Dendritic cell treated with granulocyte-macrophage colony-stimulating factor and Interleukin-4, amounts not matched to agents 40 ng/mL and 50 ng/mL, for 4 days (primary cell): ENCODE measurements around the gene SLC35A3.
"Not testable (repeated sequence)": the region's sequence is repeated elsewhere in the genome, so short reads cannot be mapped to it uniquely, and the experiment has no call there.

Source experiments
- H3K27ac Mint-ChIP-seq: one replicate; pipeline ENCODE4 v1.8.0; 2022; ENCODE audit warnings: mild to moderate bottlenecking, mixed read lengths
- H3K27me3 Mint-ChIP-seq: one replicate; pipeline ENCODE4 v1.8.0; 2022; ENCODE audit warnings: mild to moderate bottlenecking, mixed read lengths
- H3K36me3 Mint-ChIP-seq: one replicate; pipeline ENCODE4 v1.8.0; 2022; ENCODE audit warnings: low read depth, mixed read lengths
- H3K4me1 Mint-ChIP-seq: one replicate; pipeline ENCODE4 v1.8.0; 2022; ENCODE audit warnings: low read depth, mixed read lengths
- H3K4me3 Mint-ChIP-seq: one replicate; pipeline ENCODE4 v1.8.0; 2022; ENCODE audit warnings: mild to moderate bottlenecking, moderate library complexity, mixed read lengths
- H3K9me3 Mint-ChIP-seq: one replicate; pipeline ENCODE4 v1.8.0; 2022; ENCODE audit warnings: mixed read lengths
- intact Hi-C: fragments of 100-400 bp; cut with micrococcal nuclease; formaldehyde crosslinking; loops from one replicate; pipeline ENCODE4 v1.15.0; 2022

SLC35A3 gene

GRCh38 chr1:99960260-99960659 lies 9.5 kb upstream of the SLC35A3 start:
- H3K27ac Mint-ChIP-seq, intact Hi-C loops, H3K36me3 Mint-ChIP-seq, H3K4me3 Mint-ChIP-seq, H3K9me3 Mint-ChIP-seq, H3K4me1 Mint-ChIP-seq, H3K27me3 Mint-ChIP-seq: not testable (repeated sequence)

GRCh38 chr1:99963041-99963795 lies 6.6 kb upstream of the SLC35A3 start:
- no peak overlapping the region for H3K4me3 Mint-ChIP-seq

DNA sequence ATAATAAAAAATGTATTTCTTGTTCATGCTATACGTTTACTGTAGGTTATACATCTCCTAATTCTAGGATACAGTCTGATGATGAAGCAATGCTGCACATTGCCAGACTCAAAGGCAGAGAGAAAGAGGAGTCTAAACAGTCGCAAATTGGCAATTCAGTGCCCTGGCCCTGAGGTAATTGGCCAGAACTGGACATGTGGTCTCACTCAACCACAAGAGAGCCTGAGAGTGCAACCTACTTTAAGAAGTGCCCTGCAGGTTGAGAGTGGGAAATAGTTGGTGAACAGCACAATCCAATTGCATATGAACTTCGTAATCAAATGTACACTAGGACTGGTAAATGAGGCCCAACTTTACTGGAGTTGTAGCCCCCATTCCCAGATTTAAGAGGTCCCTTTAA lies 5.0 kb upstream of the SLC35A3 start:
- no peak overlapping the region for H3K27ac Mint-ChIP-seq

More at GRCh38 chr1:99963041-99963795, 6.6 kb upstream of the SLC35A3 start:
- intact Hi-C loops = no loop called here
- no peaks in the 10 kb centered on the region for H3K36me3 Mint-ChIP-seq
- no peaks in the 10 kb centered on the region for H3K27me3 Mint-ChIP-seq
- no peak overlapping the region for H3K27ac Mint-ChIP-seq
- H3K4me1 Mint-ChIP-seq = no peaks in the 10 kb centered on the region
- no peaks in the 10 kb centered on the region for H3K9me3 Mint-ChIP-seq

DNA sequence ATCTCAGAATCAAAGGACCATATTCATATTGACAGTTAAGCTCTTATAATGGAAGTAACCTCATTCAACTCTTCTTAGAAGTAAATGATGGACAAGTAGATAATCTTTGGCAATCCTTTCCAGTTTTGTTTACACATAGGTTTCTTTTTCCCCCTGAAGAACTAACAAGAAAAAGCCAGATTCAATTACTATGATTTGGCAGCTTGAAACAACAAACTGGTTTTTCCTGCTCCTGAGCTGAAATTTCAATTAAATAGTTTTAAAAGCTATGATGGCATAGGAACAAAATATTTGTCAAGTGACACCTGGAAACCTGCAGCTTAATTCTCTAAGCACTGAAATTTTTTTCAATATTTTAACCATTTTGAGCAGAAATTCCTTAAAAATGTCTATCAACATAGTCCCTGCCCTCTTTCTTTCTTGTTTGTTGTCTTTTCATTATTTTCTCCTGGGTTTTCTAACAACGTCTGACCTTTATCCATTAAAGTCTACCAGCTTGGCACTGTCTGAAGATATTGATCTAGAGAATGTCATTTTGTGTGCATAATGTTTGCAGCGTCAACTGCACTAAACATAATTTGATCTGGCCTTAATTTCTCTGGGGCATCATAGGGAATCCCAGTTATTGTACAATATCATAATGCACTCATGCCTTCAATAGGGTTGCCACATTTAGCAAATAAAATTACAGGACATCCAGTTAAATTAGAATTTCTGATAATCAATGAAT lies 4.0 kb upstream of the SLC35A3 start:
- H3K36me3 Mint-ChIP-seq = peaks cover 7% of the 10 kb centered on the region
- H3K27me3 Mint-ChIP-seq = no peaks in the 10 kb centered on the region
- H3K27ac Mint-ChIP-seq = no peak overlapping the region
- intact Hi-C loops = no loop called here
- H3K9me3 Mint-ChIP-seq = no peaks in the 10 kb centered on the region
- H3K4me3 Mint-ChIP-seq = no peak overlapping the region
- H3K4me1 Mint-ChIP-seq = peaks cover 14% of the 10 kb centered on the region

More for the DNA sequence above, 5.0 kb upstream of the SLC35A3 start:
- Mint-ChIP-seq H3K4me3 (no peak overlapping the region), H3K4me1 (peaks cover 7% of the 10 kb centered on the region), H3K36me3 (peaks cover under 1% of the 10 kb centered on the region), H3K9me3 (no peaks in the 10 kb centered on the region), H3K27me3 (no peaks in the 10 kb centered on the region)
- intact Hi-C loops = no loop called here

- H3K27ac Mint-ChIP-seq = no peak overlapping the region
- peaks cover 16% of the 10 kb centered on the region for H3K36me3 Mint-ChIP-seq
- no peaks in the 10 kb centered on the region for H3K9me3 Mint-ChIP-seq
- H3K4me1 Mint-ChIP-seq = peaks cover 17% of the 10 kb centered on the region
- no peaks in the 10 kb centered on the region for H3K27me3 Mint-ChIP-seq
- intact Hi-C loops = no loop called here
- H3K4me3 Mint-ChIP-seq = no peak overlapping the region
Observed at GRCh38 chr1:99968214-99968613, 1.6 kb upstream of the SLC35A3 start.

DNA sequence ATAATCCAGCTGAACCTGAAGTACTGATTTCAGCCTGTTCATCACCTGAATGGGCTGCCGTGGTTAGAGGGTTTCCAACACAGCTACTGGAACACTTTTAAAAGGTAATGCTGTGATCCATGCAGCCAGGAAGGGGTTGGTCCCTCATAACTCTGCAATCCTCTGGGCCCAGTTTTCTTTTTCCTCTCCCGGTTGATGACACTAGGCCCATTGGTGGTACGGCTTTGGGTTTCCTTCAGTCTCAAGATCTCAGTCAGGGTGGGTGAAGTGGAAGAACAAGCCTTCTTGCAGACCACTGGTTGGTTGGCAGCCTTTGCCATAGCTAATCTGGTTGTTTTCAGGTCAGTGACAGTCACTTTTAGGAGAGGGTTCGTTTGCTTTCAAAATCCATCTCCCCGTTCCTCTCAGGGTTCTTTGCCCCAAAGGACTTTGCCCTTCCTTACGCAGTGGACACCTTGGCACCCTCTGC lies 502 bp upstream of the SLC35A3 start:
- intact Hi-C loops = no loop called here
- Mint-ChIP-seq H3K4me3 (peak overlapping the region; percentile 100), H3K27ac (peak overlapping the region; percentile 83), H3K36me3 (peaks cover 16% of the 10 kb centered on the region), H3K9me3 (no peaks in the 10 kb centered on the region), H3K4me1 (peaks cover 17% of the 10 kb centered on the region), H3K27me3 (no peaks in the 10 kb centered on the region)

DNA sequence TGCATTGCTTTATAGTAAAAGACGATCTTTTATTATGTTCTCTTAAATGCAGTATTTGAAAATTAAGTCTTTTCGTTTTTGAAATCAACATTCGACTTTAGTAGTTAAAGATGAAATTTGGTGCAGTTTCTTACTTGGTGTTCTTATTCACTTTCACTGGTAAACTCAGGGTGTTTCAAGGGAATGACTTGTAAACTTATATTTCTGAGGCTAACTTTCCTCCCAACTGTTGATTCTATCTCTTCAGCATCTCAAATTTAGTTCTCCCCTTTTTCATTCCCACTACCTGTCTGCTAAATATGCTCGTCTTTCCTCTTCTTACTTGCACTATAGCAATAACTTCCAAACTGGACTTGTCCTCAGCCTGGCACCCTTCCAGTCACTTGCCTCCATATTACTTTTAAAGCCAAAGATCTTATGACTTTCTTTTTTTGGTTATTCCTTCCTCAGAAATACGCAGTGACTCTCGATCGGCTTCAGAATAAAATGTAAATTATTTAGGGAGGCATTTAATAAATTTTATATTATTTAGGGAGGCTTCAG lies 988 bp downstream of the SLC35A3 start:
- peak overlapping the region; percentile 83 for H3K27ac Mint-ChIP-seq
- peaks cover 29% of the 10 kb centered on the region for H3K36me3 Mint-ChIP-seq
- H3K4me1 Mint-ChIP-seq = peaks cover 17% of the 10 kb centered on the region
- intact Hi-C loops = loop anchor here (2.0 to 5.0 kb wide), 2 partner anchors 66 to 162 kb away; partner anchors contain the start of genes SASS6 and TRMT13
- H3K27me3 Mint-ChIP-seq = no peaks in the 10 kb centered on the region
- peak overlapping the region; percentile 100 for H3K4me3 Mint-ChIP-seq
- no peaks in the 10 kb centered on the region for H3K9me3 Mint-ChIP-seq

GRCh38 chr1:99972066-99972465 lies 2.3 kb downstream of the SLC35A3 start:
- H3K27ac Mint-ChIP-seq, H3K9me3 Mint-ChIP-seq, H3K4me3 Mint-ChIP-seq, H3K27me3 Mint-ChIP-seq: not testable (repeated sequence)
- intact Hi-C loops = loop anchor here (5.0 kb wide), 1 partner anchor 160 kb away; the partner anchor contains the start of genes SASS6 and TRMT13
- peaks cover 39% of the 10 kb centered on the region for H3K36me3 Mint-ChIP-seq
- peaks cover 17% of the 10 kb centered on the region for H3K4me1 Mint-ChIP-seq

DNA sequence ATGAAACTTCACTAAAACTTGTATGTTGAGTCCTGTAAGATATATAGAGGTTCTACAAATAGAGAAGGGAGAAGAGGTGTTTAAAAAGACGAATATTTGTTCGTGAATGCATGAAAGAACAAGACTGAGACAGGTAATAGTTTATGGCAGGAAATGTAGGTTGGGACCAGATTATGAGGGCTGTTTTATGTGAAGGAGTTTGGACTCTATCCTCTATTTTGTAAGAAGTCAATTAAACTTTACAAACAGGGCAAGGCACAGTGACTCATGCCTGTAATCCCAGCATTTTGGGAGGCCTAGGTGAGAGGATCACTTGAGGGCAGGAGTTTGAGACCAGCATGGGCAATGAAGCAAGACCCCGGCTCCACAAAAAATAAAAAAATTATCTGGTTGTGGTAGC lies 5.7 kb downstream of the SLC35A3 start:
- H3K27ac Mint-ChIP-seq = no peak overlapping the region
- intact Hi-C loops = no loop called here
- H3K4me3 Mint-ChIP-seq = no peak overlapping the region
- H3K27me3 Mint-ChIP-seq = no peaks in the 10 kb centered on the region
- H3K9me3 Mint-ChIP-seq = no peaks in the 10 kb centered on the region
- H3K4me1 Mint-ChIP-seq = peaks cover 6% of the 10 kb centered on the region
- H3K36me3 Mint-ChIP-seq = peaks cover 32% of the 10 kb centered on the region

- H3K27me3 Mint-ChIP-seq, H3K9me3 Mint-ChIP-seq, H3K27ac Mint-ChIP-seq, intact Hi-C loops, H3K4me1 Mint-ChIP-seq, H3K4me3 Mint-ChIP-seq: not testable (repeated sequence)
- H3K36me3 Mint-ChIP-seq = peaks cover 24% of the 10 kb centered on the region
Observed at GRCh38 chr1:99977326-99977725, 7.5 kb downstream of the SLC35A3 start.

- no peaks in the 10 kb centered on the region for H3K27me3 Mint-ChIP-seq
- H3K36me3 Mint-ChIP-seq = peaks cover 29% of the 10 kb centered on the region
- H3K4me1 Mint-ChIP-seq = no peaks in the 10 kb centered on the region
- intact Hi-C loops = no loop called here
- no peaks in the 10 kb centered on the region for H3K9me3 Mint-ChIP-seq
- H3K4me3 Mint-ChIP-seq = no peak overlapping the region
- no peak overlapping the region for H3K27ac Mint-ChIP-seq
Observed at GRCh38 chr1:99978218-99978617, 8.4 kb downstream of the SLC35A3 start.

- no peaks in the 10 kb centered on the region for H3K27me3 Mint-ChIP-seq
- H3K36me3 Mint-ChIP-seq = peaks cover 33% of the 10 kb centered on the region
- intact Hi-C loops = no loop called here
- no peaks in the 10 kb centered on the region for H3K9me3 Mint-ChIP-seq
- H3K27ac Mint-ChIP-seq = no peak overlapping the region
- no peaks in the 10 kb centered on the region for H3K4me1 Mint-ChIP-seq
- no peak overlapping the region for H3K4me3 Mint-ChIP-seq
Observed at GRCh38 chr1:99979091-99979490, 9.3 kb downstream of the SLC35A3 start.

DNA sequence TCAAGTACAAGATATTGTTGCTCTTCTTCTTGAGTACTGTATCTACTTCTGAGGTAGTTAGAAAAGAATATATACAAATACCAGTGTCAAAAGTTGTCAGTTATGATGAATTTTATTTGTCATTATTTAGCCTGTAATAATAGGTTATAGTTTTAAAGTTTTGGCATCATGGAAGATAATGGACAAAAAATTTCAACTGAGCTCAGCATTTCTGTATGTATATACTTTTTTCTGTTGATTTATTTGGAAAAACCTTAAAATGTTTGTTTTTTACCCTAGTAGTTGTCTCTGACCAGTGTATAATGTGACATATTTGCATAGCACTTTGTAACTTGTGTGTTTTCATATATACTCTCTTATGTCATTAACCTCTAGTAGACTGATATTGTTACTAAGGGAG lies 11.1 kb downstream of the SLC35A3 start:
- Mint-ChIP-seq H3K36me3 (peaks cover 25% of the 10 kb centered on the region), H3K9me3 (no peaks in the 10 kb centered on the region), H3K4me3 (no peak overlapping the region), H3K27ac (no peak overlapping the region), H3K27me3 (no peaks in the 10 kb centered on the region), H3K4me1 (no peaks in the 10 kb centered on the region)
- intact Hi-C loops = no loop called here

GRCh38 chr1:99986656-99987225 lies 16.9 kb downstream of the SLC35A3 start:
- H3K9me3 Mint-ChIP-seq = peaks cover 12% of the 10 kb centered on the region
- no peaks in the 10 kb centered on the region for H3K4me1 Mint-ChIP-seq
- no peak overlapping the region for H3K27ac Mint-ChIP-seq
- no peak overlapping the region for H3K4me3 Mint-ChIP-seq
- H3K36me3 Mint-ChIP-seq = peaks cover 28% of the 10 kb centered on the region
- intact Hi-C loops = no loop called here
- H3K27me3 Mint-ChIP-seq = no peaks in the 10 kb centered on the region
